Adrenal gland (tissue), 5 donors: ENCODE results near the gene PIP4K2C.

ENCODE experiments used
- POLR2A ChIP-seq, 2 donors: fragments of 450-650 bp; IDR thresholded peaks; one replicate each; pipeline ENCODE4 v1.6.1; 2017; ENCODE audit warnings: antibody characterized with exemption in 2 of 2, mild to moderate bottlenecking in 2 of 2, moderate library complexity in 1 of 2
- TF ChIP-seq, protein P1 (sequence below), 6 experiments: fragments of 450-650 bp in 4 of 6; fragments of 200-600 bp in 2 of 6; sonication (generic) in 1 of 6; IDR thresholded peaks; 1 replicate in 5 of 6; 2 replicates in 1 of 6; pipeline versions ENCODE4 v1.5.1 to v1.8.0; 2016 to 2021; ENCODE audit warnings: antibody characterized with exemption in 6 of 6, mild to moderate bottlenecking in 2 of 6, moderate library complexity in 1 of 6
- donor health status: DM: no; HTN: no; CAD: no.

DNA sequence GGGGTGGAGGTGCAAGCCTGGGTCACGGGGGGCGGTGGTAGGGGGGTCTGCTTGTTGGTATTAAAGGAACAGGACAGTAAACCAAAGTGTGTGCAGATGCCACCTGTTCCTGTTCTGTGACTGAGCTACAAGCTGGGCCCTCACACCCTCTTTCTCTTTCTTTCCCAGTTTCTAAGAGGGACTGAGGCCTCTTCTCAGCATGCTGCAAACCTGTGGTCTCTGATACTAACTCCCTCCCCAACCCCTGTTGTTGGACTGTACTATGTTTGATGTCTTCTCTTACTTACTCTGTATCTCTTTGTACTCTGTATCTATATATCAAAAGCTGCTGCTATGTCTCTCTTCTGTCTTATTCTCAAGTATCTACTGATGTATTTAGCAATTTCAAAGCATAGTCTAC is 6.9 kb upstream of the PIP4K2C start:
- TF ChIP-seq, protein P1, sequence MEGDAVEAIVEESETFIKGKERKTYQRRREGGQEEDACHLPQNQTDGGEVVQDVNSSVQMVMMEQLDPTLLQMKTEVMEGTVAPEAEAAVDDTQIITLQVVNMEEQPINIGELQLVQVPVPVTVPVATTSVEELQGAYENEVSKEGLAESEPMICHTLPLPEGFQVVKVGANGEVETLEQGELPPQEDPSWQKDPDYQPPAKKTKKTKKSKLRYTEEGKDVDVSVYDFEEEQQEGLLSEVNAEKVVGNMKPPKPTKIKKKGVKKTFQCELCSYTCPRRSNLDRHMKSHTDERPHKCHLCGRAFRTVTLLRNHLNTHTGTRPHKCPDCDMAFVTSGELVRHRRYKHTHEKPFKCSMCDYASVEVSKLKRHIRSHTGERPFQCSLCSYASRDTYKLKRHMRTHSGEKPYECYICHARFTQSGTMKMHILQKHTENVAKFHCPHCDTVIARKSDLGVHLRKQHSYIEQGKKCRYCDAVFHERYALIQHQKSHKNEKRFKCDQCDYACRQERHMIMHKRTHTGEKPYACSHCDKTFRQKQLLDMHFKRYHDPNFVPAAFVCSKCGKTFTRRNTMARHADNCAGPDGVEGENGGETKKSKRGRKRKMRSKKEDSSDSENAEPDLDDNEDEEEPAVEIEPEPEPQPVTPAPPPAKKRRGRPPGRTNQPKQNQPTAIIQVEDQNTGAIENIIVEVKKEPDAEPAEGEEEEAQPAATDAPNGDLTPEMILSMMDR (IDR thresholded peaks at IDR 0.05): no peak
- TF ChIP-seq POLR2A (IDR thresholded peaks at IDR 0.05): no peak
